ENCODE results near the gene ERAL1.
"Not testable (repeated sequence)": the region's sequence is repeated elsewhere in the genome, so short reads cannot be mapped to it uniquely, and the experiment has no call there.

Gene ERAL1

DNA sequence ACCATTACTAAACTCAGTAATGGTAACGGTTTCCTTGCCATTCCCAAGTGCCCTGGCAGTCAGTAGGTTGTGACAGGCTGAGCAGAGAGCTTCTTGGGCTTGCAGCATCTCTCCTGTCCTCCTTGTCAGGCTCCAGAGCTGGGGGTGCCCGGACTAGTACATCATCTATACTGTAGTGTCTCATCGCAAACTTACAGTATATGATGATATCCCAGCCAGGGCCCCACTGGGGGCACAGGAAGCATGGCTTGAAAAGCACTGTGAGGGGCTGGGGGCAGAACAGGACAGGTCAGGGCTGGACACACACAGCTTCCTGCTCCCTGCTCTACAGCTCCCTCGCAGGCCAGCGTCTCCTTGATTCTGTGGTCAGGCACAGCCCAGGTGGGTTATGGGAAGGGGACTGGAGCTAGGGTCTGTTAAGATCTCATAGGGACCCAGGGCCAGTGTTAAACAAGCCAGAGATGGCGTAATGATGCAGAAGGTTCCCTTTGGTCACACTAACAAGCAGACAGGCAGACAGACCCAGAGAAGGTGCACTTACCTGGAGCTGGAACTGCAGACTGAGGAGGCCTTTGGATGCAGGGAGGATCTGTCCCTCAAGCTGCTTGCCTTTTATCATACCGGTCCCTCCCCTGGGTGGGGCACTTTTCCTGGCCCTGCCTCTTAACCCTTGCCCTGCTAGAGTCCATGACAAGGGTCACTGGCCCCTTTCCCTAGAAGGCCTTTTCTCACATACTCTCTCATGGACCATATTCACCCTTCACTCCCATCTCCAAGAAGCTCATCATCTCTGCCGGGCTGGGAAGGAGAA is 6.8 kb downstream of the ERAL1 start:
- H3K9ac ChIP-seq (ENCODE audit: low read depth, low read length): no peak overlapping the region
- peaks cover 10% of the 10 kb centered on the region; the same call in 1 of the 2 replicates for H3K4me1 ChIP-seq (ENCODE audit: insufficient read depth, low read length)
- H3K36me3 ChIP-seq (ENCODE audit: insufficient read depth, low read length): peaks cover 8% of the 10 kb centered on the region
- no peaks in the 10 kb centered on the region for H3K9me3 ChIP-seq (ENCODE audit: control insufficient read depth, insufficient read depth, low read length)

DNA sequence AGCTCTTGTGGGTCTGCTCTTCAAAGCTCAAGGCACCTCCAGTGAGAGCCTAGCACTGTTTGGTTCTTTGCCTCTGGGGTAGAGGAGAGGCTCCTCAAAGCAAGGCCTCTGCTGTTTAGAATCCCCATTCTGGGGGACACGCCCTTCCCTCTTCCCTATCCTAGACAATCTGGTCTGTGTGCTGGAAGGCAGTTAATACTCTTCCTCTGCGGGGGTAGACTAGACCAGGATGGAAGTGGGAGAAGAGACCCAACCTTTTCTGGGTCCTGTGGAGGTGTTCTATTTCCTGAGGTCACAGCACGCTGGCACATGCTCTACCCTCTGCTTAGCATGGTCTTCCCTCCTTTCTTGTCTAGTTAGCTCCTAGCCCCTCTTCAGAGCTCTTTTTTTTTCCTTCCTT is 7.7 kb downstream of the ERAL1 start:
- no peaks in the 10 kb centered on the region for H3K9me3 ChIP-seq (ENCODE audit: control insufficient read depth, insufficient read depth, low read length)
- peaks cover 8% of the 10 kb centered on the region for H3K36me3 ChIP-seq (ENCODE audit: insufficient read depth, low read length)
- peaks cover 10% of the 10 kb centered on the region; the same call in 1 of the 2 replicates for H3K4me1 ChIP-seq (ENCODE audit: insufficient read depth, low read length)
- no peak overlapping the region for H3K9ac ChIP-seq (ENCODE audit: low read depth, low read length)

DNA sequence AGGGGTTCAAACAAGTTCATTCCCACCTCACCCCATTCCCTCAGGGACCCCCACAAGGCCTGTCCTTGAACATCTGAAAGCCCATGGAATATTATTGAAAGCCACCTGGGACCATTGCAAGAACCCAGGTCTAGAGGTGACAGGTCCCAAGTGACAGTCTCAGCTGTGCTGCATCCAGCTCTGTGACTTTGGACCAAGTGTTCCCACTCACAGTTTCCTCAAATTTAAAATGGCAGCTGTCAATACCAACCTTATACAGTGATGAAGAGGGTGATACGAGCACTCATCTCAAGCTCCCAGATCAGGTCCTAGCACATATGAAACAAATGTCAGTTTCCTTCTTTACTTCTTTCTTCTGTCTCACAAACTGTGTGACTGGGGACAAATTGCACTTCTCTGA is 9.1 kb downstream of the ERAL1 start:
- H3K36me3 ChIP-seq (ENCODE audit: insufficient read depth, low read length): peaks cover 4% of the 10 kb centered on the region
- peaks cover 10% of the 10 kb centered on the region; the same call in 1 of the 2 replicates for H3K4me1 ChIP-seq (ENCODE audit: insufficient read depth, low read length)
- H3K9me3 ChIP-seq (ENCODE audit: control insufficient read depth, insufficient read depth, low read length): no peaks in the 10 kb centered on the region
- no peak overlapping the region for H3K9ac ChIP-seq (ENCODE audit: low read depth, low read length)

DNA sequence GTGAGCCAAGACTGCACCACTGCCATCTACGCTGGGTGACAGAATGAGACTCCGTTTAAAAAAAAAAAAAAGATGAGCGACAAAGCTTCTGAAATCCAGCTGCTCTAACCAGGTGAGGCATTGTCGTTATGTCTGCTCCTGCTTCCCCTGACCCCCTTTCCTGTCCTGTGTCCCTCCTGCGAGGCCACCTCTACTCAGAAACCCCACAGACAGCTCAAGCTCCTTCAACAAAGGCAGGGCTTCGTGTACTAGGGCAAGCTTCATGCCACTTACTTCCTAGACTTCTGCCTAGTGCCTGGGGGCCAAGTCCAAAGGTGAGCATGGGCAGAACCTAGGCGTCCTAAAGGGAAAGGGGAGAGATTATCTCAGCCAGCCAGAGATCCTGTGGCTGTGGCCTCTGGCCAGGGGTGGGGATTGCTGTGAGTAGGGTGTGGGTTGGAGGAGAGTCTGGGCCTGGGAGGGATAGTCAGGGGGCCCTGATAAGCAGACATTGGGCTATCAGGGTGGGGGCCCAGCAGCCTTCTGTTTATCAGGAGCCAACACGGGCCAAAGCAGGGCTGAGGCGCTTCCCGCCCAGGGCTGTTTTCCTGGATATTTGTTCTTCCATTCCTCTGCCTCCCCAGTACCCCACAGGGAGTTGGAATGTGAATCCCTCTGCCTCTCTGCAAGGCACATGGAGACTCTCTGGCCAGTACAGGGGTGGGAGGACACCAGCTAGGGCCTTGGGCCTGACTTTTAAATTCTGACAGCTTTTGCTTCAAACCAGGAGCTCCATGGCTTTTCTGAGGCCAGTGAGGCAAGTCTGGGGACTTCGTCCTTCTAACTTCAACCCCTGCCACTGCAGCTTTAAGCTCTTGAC is 10.4 kb downstream of the ERAL1 start:
- Histone ChIP-seq H3K4me1 (ENCODE audit: insufficient read depth, low read length) (peaks cover 10% of the 10 kb centered on the region; the same call in 1 of the 2 replicates), H3K9ac (ENCODE audit: low read depth, low read length) (no peak overlapping the region), H3K36me3 (ENCODE audit: insufficient read depth, low read length) (peaks cover 3% of the 10 kb centered on the region), H3K9me3 (ENCODE audit: control insufficient read depth, insufficient read depth, low read length) (no peaks in the 10 kb centered on the region)

DNA sequence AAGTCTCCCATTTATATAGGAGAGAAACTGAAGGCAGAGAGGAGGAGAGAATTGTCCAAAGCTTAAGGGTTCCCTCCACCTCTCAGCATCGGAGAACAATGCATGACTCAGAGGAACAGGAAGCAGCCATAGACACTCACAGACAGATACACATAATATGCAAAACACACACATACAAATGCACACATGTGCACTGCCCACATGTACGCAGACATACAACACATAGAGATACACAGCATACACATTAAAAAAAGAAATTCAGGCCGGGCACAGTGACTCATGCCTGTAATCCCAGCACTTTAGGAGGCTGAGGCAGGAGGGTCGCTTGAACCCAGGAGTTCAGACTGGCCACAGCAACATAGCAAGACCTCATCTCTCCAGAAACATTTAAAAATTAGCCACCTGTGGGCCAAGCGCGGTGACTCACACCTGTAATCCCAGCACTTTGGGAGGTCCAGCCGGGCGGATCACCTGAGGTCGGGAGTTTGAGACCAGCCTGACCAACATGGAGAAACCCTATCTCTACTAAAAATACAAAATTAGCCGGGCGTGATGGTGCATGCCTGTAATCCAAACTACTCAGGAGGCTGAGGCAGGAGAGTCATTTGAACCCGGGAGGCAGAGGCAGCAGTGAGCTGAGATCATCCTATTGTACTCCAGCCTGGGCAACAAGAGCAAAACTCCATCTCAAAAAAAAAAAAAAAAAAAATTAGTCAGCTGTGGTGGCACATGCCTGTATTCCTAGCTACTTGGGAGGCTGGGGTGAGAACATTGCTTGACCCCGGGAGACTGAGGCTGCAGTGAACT is 11.3 kb downstream of the ERAL1 start:
- H3K4me1 ChIP-seq (ENCODE audit: insufficient read depth, low read length): peaks cover 10% of the 10 kb centered on the region; the same call in 1 of the 2 replicates
- no peaks in the 10 kb centered on the region for H3K9me3 ChIP-seq (ENCODE audit: control insufficient read depth, insufficient read depth, low read length)
- H3K36me3 ChIP-seq (ENCODE audit: insufficient read depth, low read length): no peaks in the 10 kb centered on the region
- H3K9ac ChIP-seq (ENCODE audit: low read depth, low read length): no peak overlapping the region

DNA sequence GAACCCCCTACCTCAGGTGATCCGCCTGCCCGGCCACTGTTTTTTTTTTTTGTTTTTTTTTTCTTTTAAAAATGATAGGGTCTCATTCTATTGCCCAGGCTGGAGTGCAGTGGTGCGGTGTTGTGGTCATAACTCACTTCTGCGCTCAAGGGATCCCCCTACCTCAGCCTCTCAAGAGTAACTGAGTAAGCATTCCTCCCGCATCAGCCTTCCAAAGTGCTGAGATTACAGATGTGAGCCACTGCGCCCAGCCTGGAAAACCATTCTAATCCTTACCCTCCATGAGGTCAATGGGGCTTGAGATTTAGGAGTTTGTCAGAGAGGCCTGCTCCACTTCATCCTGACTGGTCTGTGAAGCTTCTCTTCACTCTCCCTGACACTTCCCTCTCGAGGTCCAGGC is 12.5 kb downstream of the ERAL1 start:
- H3K9me3 ChIP-seq (ENCODE audit: control insufficient read depth, insufficient read depth, low read length): no peaks in the 10 kb centered on the region
- no peaks in the 10 kb centered on the region for H3K36me3 ChIP-seq (ENCODE audit: insufficient read depth, low read length)
- peaks cover 10% of the 10 kb centered on the region; the same call in 1 of the 2 replicates for H3K4me1 ChIP-seq (ENCODE audit: insufficient read depth, low read length)
- no peak overlapping the region for H3K9ac ChIP-seq (ENCODE audit: low read depth, low read length)

DNA sequence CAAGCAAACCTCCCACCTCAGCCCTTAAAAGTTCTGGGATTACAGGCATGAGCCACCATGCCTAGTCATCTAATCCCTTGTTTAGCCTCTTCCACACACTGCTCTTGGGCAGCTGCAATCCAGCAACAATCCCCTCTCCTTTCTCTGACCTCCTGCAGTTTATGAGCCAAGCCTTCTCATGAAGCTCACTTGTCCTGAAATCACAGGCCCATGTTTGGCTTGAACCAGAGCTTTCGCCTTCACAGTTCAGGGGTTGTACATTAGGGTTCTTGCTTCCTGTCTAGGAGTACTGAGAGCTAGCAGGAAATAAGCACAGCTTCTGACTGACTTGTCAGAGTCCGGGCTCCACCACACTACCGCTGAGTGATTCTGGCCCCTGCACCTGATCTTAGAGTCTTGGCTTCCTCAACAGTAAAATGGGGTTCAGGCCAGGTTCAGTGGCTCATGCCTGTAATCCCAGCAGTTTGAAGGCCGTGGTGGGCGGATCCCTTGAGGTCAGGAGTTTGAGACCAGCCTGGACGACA is 16.3 kb downstream of the ERAL1 start:
- no peaks in the 10 kb centered on the region for H3K36me3 ChIP-seq (ENCODE audit: insufficient read depth, low read length)
- H3K9me3 ChIP-seq (ENCODE audit: control insufficient read depth, insufficient read depth, low read length): no peaks in the 10 kb centered on the region
- no peaks in the 10 kb centered on the region; the same call in 1 of the 2 replicates for H3K4me1 ChIP-seq (ENCODE audit: insufficient read depth, low read length)
- no peak overlapping the region for H3K9ac ChIP-seq (ENCODE audit: low read depth, low read length)

DNA sequence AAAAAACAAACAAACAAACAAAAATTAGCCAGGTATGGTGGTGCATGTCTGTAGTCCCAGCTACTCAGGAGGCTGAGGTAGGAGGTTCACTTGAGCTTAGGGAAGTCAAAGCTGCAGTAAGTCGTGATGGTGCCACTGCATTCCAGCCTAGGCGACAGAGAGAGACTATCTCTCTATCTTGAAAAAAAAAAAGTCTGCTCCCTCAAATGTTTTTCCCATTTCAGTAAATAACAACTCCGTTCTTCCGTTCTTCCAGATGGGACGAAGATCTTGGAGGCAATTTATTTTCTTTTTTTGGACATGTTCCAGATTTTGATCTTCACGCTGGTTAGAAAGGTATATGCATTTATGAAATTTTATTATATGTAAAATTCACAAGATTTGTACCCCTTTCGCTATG is 19.0 kb downstream of the ERAL1 start:
- Histone ChIP-seq H3K4me1 (ENCODE audit: insufficient read depth, low read length) (no peaks in the 10 kb centered on the region), H3K36me3 (ENCODE audit: insufficient read depth, low read length) (no peaks in the 10 kb centered on the region), H3K9ac (ENCODE audit: low read depth, low read length) (no peak overlapping the region), H3K9me3 (ENCODE audit: control insufficient read depth, insufficient read depth, low read length) (no peaks in the 10 kb centered on the region)

DNA sequence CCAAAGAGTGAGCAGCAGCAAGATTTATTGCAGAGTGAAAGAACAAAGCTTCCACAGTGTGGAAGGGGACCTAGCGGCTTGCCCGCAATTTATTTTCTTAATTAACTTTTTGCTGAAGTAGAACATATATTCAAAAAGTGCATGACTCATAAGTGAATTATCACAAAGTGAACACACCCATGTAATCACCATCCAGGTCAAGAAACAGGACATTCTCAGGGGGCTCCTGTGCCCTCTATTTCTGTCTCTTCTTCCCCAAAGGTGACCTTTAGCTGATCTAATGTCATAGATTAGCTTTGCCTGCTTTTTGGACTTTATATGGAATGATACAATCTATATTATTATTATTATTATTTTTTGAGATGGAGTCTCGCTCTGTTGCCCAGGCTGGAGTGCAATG is 19.9 kb downstream of the ERAL1 start:
- no peaks in the 10 kb centered on the region for H3K9me3 ChIP-seq (ENCODE audit: control insufficient read depth, insufficient read depth, low read length)
- H3K4me1 ChIP-seq (ENCODE audit: insufficient read depth, low read length): no peaks in the 10 kb centered on the region
- H3K9ac ChIP-seq (ENCODE audit: low read depth, low read length): no peak overlapping the region
- H3K36me3 ChIP-seq (ENCODE audit: insufficient read depth, low read length): no peaks in the 10 kb centered on the region

DNA sequence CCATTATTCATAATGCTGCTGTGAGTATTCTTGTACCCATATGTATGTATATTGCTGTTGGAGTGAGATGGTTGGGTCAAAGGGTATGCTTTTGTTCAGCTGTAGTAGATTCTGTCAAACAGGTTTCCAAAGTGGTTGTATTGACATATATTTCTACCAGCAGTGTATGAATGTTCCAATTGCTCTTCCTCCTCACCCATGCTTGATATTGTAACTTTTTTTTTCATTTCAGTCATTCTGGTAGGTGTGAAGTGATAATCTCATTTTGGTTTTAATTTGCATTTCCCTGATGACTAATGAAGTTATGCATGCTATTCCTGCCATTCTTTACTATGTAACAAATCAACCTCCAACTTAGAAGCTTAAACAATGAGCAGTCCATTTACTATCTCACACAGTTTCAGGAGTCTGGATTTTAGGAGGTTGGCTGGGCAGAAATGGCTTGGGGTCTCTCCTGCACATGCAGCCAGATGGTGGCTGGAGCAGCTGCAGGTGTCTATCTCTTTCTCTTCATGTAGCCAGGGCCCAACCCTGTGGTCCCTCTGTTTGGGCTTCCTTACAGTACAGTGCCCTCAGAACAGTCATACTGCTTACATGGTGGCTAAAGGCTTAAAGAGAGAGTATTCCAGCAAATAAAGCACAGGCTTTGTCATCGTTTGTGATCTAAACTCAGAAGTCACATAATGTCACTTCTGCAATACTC is 21.2 kb downstream of the ERAL1 start:
- Histone ChIP-seq H3K9ac (ENCODE audit: low read depth, low read length) (no peak overlapping the region), H3K9me3 (ENCODE audit: control insufficient read depth, insufficient read depth, low read length) (no peaks in the 10 kb centered on the region), H3K36me3 (ENCODE audit: insufficient read depth, low read length) (no peaks in the 10 kb centered on the region), H3K4me1 (ENCODE audit: insufficient read depth, low read length) (no peaks in the 10 kb centered on the region)

DNA sequence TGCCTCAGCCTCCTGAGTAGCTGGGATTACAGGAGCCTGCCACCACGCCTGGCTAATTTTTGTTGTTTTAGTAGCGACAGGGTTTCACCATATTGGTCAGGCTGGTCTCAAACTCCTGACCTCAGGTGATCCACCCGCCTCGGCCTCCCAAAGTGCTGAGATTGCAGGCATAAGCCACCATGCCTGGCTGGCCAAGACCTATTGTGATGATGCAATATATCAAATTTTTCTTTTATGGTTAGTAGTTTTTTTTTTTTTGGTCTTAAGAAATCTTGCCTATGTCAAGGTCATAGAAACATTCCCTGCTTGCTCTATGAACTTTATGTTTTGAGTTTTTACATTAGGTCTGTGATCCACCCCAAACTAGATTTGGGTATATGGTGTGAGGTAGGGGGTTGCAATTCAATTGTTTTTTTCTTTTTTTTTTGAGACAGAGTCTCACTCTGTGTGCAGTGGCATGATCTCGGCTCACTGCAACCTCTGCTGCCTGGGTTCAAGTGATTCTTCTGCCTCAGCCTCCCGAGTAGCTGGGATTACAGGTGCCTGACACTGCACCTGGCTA is 22.4 kb downstream of the ERAL1 start:
- not testable (repeated sequence) for H3K36me3 ChIP-seq (ENCODE audit: insufficient read depth, low read length); H3K9me3 ChIP-seq (ENCODE audit: control insufficient read depth, insufficient read depth, low read length); H3K4me1 ChIP-seq (ENCODE audit: insufficient read depth, low read length); H3K9ac ChIP-seq (ENCODE audit: low read depth, low read length)

DNA sequence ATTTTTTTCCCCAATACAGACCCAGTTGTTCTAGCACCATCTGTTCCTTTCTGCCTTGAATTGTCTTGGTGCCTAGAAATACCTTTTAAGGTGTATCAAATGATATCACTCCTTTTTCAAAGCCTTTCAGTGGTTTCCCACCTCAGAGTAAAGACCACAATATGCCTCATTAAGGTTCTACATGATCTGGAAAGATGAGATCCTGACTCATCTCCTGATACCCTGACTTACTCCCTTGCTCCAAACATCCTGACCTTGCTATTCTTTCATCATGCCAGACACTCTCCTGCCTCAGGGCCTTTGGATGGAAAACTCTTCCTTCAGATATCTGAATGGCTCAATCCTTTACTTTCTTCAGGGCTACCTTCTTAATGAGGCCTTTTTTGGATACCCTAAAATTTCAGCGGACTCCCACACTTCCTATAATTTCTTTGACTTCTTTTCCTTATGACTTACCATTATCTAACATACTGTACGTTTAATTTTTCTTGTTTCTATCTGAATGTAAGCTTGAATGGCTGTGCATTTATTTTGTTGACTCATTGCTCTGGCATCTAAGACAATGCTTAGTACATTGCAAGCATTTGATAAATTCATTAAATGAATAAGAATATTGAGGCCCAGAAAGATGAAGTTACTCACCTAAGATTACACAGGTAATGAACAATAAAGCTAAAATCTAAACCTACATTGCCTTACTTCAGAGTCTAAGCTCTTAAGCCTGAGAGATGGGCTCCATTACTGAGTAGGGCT is 23.5 kb downstream of the ERAL1 start:
- H3K36me3 ChIP-seq (ENCODE audit: insufficient read depth, low read length): peaks cover 7% of the 10 kb centered on the region
- H3K4me1 ChIP-seq (ENCODE audit: insufficient read depth, low read length): no peaks in the 10 kb centered on the region
- no peak overlapping the region for H3K9ac ChIP-seq (ENCODE audit: low read depth, low read length)

DNA sequence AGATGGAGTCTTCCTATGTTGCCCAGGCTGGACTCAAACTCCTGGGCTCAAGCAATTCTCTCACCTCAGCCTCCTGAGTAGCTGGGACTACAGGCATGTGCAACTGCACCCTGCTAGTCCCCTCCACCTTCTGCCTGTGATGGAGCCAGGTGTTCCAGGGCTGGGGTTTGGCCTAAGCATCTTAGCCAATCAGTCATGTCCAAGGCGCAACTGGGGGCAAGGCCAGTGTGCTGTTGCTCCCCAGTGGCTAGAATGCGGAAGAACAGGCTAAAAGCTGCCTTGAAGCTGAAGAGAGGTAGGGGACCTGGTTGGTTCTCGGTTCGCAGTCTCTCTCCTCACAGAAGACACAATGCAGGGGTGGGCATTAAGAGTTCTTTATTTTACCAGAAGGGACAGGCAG is 24.2 kb downstream of the ERAL1 start:
- Histone ChIP-seq H3K36me3 (ENCODE audit: insufficient read depth, low read length) (peaks cover 7% of the 10 kb centered on the region), H3K9ac (ENCODE audit: low read depth, low read length) (no peak overlapping the region)

More for the DNA sequence above, 23.5 kb downstream of the ERAL1 start:
- no peaks in the 10 kb centered on the region for H3K9me3 ChIP-seq (ENCODE audit: control insufficient read depth, insufficient read depth, low read length)

More for the DNA sequence above, 24.2 kb downstream of the ERAL1 start:
- Histone ChIP-seq H3K9me3 (ENCODE audit: control insufficient read depth, insufficient read depth, low read length) (no peaks in the 10 kb centered on the region), H3K4me1 (ENCODE audit: insufficient read depth, low read length) (no peaks in the 10 kb centered on the region)

Measured in ES-I3 (cell line).